ENCODE measurements around the gene ZRSR2. TPM values are rescaled to one million over a fixed set of nuclear protein-coding genes. Genes with fewer than 3 reads are reported as not detected.

The ZRSR2 gene
- total RNA-seq, 1 donor from 2014 or later = 11.7 TPM

DNA sequence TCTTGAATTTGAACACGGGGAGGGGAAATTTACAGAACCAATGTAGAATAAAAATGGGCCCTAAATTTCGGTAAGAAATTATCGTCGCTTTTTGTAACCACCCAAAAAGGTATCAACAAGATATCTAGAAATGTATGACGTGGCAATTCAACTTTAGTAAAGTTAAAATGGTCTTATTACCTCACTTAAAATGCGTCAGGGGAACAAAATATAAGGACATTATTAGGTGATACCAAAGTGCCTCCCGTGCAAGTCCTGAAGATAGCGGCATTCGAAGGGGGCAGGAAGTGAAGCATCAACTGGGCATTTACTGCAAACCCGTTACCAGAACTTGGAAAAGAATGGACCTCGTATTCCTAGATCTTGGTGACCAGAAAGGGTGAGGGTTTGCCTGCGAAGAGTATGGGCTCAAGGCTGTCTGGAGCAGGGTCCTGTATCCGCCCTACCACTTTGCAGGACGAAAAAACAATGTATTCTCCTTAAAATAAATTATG lies 63.3 kb downstream of the ZRSR2 start:
- DNase-seq (ENCODE audit: low spot score) = no peak

DNA sequence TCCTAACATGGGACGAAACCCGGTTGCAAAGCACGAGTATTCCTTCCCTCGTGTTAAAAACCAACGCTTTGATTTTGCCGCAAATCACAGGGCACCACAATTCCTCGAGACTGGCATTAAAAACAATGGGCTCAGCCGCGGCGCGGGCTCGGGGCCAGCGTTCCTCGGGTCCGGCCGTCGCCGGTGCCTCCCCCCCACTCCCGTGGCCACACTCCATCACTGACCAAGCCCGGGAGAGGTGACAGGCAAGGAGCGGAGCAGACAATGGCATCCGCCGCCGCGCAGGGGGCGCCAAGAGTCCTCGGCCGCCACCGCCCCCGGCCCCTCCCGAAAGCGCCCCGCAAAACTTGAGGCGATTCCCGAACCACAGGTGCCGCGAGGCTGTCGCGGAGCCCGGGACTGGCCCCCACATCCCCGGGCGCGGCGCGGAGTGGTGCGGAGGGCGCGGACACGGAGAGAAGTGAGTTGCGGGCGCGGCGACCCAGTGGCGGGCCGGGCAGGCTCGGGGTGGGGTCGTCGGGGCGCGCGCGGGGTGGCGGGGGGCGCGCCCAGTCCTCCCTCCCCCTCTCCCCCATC lies 63.9 kb downstream of the ZRSR2 start:
- peak; percentile 39 for DNase-seq (ENCODE audit: low spot score)

DNA sequence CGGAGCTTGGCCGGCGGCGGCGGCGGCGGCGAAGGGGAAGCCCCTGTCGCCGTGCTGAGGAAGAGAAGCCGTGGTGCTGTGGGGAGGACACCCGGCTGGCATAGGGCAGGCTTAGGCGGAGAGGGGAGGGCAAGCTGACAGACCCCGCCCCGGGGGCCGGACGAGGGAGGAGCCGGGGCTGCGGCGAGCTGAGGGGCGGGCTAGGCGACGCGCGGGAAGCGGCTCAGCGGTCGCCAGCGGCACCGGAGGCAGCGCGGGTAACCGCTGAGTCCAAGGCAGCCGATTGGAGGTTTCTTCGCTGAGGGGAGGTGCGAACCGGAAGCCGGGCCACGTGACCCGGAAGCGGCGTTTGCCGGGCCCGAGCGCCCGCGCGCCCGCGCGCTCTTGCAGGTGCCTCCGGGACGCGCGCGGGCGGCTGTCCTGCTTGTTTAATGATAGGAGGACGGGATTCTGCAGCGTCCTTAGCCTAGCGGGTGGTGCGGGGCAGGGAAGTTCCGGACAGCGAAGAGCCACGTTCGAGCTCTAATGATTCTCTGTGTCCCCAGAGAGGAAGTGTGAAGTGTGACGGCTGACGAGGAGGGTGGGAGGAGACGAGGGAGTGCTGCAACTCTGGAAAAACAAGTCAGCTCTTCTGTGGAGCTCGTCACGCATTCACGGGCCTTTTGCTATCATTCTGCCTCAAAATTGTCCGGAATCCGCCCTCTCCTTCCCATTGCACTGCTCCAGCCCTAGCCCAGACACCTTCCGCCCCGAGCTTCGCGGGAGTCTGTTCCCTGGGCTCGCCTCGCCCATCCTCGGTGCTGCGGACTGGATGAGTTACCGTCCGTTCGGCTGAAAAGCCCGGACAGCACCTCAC lies 64.7 kb downstream of the ZRSR2 start, which contains the start of gene AP1S2:
Gene AP1S2, minus strand, starts transcription at position 102 of the 856 bp plus-strand sequence. CDS start 2,289 bp downstream, outside the sequence.
- peak; percentile 96 for DNase-seq (ENCODE audit: low spot score)

DNA sequence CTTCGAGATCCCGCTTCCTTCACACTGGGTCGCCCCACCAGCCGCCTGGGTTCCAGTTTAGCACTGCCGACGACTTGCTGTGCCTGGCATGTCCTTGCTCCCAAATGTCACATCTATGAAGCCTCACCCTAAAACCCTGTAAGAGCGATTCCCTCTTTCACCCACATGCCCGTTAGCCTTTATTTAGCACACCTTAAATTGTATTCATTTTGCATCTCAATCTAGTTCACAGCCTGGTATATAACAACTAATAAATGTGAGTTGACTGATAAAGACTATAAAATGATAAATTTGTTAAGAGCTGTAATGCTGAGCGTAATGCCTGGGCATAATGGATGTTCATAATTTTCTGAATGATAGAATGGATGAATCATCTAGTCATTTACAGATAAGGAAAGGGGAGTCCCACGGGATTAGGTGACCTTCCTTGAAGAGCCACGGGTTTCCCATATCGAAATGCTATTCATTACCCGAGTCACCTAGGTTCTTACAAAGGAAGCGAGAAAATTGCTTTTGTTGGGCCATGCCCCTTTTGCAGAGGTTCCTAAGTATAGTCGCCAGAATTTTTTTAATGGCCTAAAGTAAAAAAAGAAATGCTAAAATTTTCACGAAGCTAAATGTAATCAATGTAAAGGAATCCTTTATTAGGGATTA lies 65.4 kb downstream of the ZRSR2 start:
- DNase-seq (ENCODE audit: low spot score) = no peak

DNA sequence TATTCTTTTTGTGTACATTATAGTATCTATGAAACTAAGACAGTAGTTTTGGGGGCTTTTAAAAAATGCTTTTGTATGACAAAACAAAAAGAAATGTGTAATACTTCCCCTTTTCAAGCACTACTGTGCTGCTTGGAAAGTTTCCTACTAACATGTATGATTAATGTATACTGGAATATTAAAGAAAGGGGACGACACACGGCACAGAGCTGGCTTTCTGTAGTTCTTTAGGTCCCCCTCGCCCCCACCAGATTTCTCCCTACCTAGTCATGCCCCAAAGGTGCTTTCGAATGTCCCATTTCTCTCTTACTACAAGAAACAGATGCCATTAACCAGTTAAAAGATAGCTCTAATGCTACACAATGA lies 65.9 kb downstream of the ZRSR2 start:
- no peak for DNase-seq (ENCODE audit: low spot score)

DNA sequence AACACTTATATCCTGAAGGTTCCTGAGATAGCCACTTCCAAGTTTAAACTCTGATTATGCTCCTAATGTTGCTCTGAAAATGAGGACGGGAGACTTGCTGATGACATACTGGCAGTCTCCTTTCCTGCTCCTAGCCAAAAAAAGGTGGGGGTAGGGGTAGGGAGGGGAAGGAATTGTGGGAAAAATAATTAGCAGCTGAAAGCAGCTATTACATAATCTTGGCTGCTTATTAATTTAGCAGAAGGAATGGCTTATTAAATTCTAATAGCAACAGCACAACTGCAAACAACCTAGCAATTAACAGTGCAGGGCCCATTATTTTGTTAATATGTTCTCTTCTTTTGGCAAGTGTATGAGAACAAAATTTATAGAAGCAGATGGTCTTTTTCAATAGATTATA lies 66.4 kb downstream of the ZRSR2 start:
- no peak for DNase-seq (ENCODE audit: low spot score)

DNA sequence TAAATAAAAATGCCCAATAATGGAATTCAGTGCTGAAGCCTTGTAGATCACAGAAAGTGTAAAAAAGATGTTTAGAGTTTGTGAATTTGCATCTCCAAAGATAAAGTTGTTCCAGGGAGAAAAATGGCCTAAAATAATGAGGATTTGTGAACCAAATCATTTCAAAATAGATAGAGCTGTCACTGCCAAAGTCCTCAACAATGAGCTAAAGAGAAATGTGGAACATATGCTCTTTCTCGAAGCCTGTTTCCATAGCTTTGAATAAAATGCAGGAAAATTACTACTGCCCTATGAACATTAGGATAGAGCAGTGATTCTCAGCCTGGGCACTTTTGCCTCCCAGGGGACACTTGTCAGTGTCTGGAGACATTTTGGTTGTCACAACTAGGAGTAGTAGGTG lies 67.8 kb downstream of the ZRSR2 start:
- DNase-seq (ENCODE audit: low spot score) = no peak

DNA sequence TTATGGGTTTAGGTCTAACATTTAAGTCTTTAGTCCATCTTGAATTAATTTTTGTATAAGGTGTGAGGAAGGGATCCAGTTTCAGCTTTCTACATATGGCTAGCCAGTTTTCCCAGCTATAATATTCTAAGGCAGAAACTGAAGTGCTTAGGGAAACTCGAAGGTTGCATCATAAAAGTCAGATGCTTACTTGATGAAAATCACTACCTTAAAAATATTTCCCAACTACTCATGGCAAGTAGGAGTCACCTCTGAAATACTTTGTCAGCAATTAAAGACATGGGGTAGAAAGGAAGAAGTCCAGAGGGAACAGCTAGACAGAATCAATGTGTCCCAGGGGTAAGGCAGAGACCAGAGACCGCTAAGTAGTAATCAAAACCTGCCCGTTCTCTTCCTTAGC lies 70.6 kb downstream of the ZRSR2 start:
- DNase-seq (ENCODE audit: low spot score) = no peak

DNA sequence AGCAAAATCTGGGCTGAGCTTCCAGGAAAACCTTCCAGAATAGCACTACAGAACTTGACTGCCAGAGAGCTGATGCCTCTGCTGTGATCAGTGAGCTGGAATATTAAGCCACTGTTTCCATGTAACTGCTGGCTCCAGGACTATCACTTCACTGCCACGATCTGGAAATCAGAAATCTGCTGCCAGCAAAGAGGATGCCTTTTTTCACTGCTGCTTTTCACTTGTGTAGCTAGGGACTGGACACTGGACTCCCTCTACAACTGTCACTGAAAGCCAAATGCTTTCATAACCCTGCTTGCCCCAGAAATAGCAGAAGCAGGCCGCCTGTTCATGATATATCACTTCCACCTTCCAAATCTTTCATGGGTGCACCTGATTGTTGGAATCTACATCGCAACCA lies 73.7 kb downstream of the ZRSR2 start:
- no peak for DNase-seq (ENCODE audit: low spot score)

DNA sequence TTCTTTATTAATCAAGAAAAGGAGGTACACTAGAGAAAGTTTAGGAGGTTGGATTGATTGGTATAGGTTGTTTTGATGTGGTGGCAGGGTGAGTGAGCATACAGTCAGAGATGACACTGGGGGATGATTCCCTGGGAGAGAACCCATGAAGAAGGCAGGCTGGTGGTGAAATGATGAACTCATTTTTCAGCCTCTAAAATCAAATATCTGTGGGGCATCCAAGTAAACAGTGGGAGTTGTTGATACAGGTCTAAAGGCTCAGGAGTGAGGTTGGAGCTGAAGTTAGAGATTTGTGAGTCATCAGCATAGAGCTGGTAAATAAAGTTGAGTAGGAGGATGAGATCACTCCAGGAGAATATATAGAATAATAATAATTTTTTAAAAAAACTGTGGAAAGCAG lies 74.3 kb downstream of the ZRSR2 start:
- DNase-seq (ENCODE audit: low spot score) = no peak

DNA sequence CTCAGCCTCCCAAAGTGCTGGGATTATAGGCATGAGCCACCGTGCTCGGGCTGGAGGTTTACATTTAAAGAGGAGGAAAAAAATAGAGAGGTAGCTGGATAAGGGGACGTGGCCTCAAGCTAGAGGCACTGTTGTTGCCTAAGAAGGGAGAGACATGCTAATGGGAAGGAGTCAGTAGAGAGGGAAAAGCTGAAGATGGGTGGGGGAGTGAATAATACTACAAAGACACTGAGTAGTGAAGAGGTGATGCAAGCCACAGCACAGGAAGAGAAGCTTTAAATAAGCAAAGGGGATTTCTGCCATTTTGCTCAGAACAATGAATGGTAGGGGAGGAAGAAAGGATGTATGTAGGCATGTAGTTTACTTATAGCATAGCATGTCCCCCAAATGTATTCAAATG lies 75.9 kb downstream of the ZRSR2 start:
- no peak for DNase-seq (ENCODE audit: low spot score)

DNA sequence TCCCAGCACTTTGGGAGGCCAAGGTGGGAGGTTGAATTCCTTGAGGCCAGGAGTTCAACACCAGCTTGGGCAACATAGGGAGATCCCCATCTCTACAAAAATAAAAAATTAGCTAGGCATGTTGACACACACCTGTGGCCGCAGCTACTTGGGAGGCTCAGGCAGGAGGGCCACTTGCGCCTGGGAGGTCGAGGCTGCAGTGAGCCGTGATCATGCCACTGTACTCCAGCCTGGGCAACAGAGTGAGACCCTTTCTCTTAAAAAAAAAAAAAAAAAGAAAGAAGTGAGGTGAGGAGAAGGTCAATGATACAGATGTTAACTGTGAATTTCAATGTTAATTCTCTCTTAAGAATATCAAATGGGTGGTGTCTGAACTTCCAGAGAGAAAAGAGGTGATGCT lies 79.4 kb downstream of the ZRSR2 start:
- DNase-seq (ENCODE audit: low spot score) = no peak

DNA sequence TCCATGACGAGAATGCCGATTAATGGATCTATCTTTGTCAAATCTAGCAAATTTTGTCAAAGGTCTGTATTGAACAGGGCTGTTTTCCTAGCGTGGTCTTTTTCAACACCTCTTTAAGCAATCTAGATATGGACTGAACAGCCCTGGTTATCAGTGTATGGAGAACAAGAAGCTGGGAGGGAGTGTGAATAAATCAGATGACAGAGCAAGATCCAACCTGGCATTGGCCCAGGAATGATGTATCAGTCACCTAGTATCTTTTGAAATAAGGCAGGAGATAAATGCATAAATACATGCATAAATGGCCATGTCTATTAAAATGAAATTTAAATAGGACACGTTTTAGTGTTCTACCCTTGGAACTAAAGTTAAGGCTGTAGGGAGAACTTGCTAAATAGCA lies 80.0 kb downstream of the ZRSR2 start:
- no peak for DNase-seq (ENCODE audit: low spot score)

Other genes with a start within 250 kb of the ZRSR2 start
- gene ACE2, start 189.5 kb upstream of the ZRSR2 start, total RNA-seq = 169 TPM
- gene CLTRN, start 125.7 kb upstream of the ZRSR2 start, total RNA-seq = 5.1 TPM
- gene CA5B, start 52.2 kb upstream of the ZRSR2 start, total RNA-seq = 9.4 TPM
- 25.2 TPM for gene AP1S2, start 64.3 kb downstream of the ZRSR2 start, total RNA-seq